Measurements from ENCODE around the gene INHBA.

DNA sequence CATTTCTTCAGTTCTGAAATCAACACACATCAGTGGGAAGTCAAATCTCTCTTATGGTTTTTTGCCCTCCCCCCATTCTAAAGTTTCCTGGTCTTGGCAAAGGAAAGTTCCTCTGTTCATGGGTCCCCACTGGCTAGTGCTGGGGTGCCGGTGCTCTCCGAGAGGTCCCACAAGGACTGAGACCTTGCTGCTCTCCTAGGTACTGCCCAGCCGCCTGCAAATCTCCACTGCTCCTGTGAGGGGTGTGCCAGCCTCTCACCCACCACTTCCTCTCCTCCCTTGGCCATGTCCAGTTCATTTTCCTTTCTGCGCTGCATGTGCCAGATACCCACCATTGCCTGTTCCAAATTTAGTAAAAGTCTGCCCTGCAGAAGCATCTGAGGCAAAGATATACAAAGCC, 17.2 kb upstream of the INHBA start:
- TF ChIP-seq POLR2A (IDR thresholded peaks at IDR 0.05; ENCODE audit: low read depth, low read length) (no peak), MAZ (IDR thresholded peaks at IDR 0.05; ENCODE audit: borderline replicate concordance, low read depth, low read length) (no peak), SMC3 (IDR thresholded peaks at IDR 0.05; ENCODE audit: low read depth, low read length) (no peak), CHD1 (IDR thresholded peaks at IDR 0.05; ENCODE audit: low read depth, low read length) (no peak)
- TF ChIP-seq, protein P1, sequence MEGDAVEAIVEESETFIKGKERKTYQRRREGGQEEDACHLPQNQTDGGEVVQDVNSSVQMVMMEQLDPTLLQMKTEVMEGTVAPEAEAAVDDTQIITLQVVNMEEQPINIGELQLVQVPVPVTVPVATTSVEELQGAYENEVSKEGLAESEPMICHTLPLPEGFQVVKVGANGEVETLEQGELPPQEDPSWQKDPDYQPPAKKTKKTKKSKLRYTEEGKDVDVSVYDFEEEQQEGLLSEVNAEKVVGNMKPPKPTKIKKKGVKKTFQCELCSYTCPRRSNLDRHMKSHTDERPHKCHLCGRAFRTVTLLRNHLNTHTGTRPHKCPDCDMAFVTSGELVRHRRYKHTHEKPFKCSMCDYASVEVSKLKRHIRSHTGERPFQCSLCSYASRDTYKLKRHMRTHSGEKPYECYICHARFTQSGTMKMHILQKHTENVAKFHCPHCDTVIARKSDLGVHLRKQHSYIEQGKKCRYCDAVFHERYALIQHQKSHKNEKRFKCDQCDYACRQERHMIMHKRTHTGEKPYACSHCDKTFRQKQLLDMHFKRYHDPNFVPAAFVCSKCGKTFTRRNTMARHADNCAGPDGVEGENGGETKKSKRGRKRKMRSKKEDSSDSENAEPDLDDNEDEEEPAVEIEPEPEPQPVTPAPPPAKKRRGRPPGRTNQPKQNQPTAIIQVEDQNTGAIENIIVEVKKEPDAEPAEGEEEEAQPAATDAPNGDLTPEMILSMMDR (conservative IDR thresholded peaks at IDR 0.05; ENCODE audit: low read depth, low read length): no peak
- TF ChIP-seq, protein P2, sequence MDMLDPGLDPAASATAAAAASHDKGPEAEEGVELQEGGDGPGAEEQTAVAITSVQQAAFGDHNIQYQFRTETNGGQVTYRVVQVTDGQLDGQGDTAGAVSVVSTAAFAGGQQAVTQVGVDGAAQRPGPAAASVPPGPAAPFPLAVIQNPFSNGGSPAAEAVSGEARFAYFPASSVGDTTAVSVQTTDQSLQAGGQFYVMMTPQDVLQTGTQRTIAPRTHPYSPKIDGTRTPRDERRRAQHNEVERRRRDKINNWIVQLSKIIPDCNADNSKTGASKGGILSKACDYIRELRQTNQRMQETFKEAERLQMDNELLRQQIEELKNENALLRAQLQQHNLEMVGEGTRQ (IDR thresholded peaks at IDR 0.05; ENCODE audit: low read depth, low read length): no peak

Data from IMR-90 (cell line).